ENCODE measurements around the gene PDK2. TPM values are rescaled to one million over a fixed set of nuclear protein-coding genes. Genes with fewer than 3 reads are reported as not detected.

PDK2 gene
- total RNA-seq, 1 experiment from 2014 or later = 31.9 TPM

- no peaks in the 10 kb centered on the region for H3K9me3 ChIP-seq (ENCODE audit: low read length)
- BruUV-seq (replicated peaks) = no TSS peak
- no peak overlapping the region for H3K9ac ChIP-seq (ENCODE audit: low read length)
- no peak overlapping the region for H3K4me2 ChIP-seq (ENCODE audit: low read length)
- H3F3A ChIP-seq (ENCODE audit: low read length, unreplicated experiment) = no peaks in the 10 kb centered on the region
- no peaks in the 10 kb centered on the region for H3K27me3 ChIP-seq (ENCODE audit: low read length)
- ChIA-PET POLR2A (ENCODE audit: unreplicated experiment) (no interaction called here), CTCF (no interaction called here)
- intact Hi-C loops (cut with micrococcal nuclease) = loop anchor here (5.0 kb wide), 1 partner anchor 127 kb away; no protein-coding TSS in a partner anchor
- H3K9me2 ChIP-seq (replicated peaks; ENCODE audit: low read length) = no peaks in the 10 kb centered on the region
- H3K4me1 ChIP-seq (ENCODE audit: insufficient read depth, low read length) = peaks cover 29% of the 10 kb centered on the region
- peak overlapping the region; percentile 45 for H3K27ac ChIP-seq (ENCODE audit: low read length)
- ATAC-seq = no peak
- peak; percentile 55 for DNase-seq
- no peaks in the 10 kb centered on the region for H3K36me3 ChIP-seq (ENCODE audit: low read depth, low read length)
- H2AFZ ChIP-seq (ENCODE audit: low read length) = no peak overlapping the region
- TF ChIP-seq EZH2phosphoT487 (IDR thresholded peaks at IDR 0.05; ENCODE audit: borderline replicate concordance, low read length) = no peak
- no peak for TF ChIP-seq CTCF (conservative IDR thresholded peaks at IDR 0.05; ENCODE audit: low read depth, low read length)
- TF ChIP-seq EZH2 (IDR thresholded peaks at IDR 0.05; ENCODE audit: low read length, unreplicated experiment) = no peak
- peaks cover 18% of the 10 kb centered on the region for H3K79me2 ChIP-seq (ENCODE audit: low read length)
- H3K4me3 ChIP-seq (ENCODE audit: low read length) = no peak overlapping the region
- no peaks in the 10 kb centered on the region for H4K20me1 ChIP-seq (ENCODE audit: low read length)
Measured at GRCh38 chr17:50153650-50154575, 58.8 kb downstream of the PDK2 start.

- ChIA-PET CTCF (no interaction called here), POLR2A (ENCODE audit: unreplicated experiment) (no interaction called here)
- Histone ChIP-seq H3K79me2 (ENCODE audit: low read length) (peaks cover 12% of the 10 kb centered on the region), H3K27ac (ENCODE audit: low read length) (peak overlapping the region; percentile 45), H3F3A (ENCODE audit: low read length, unreplicated experiment) (no peaks in the 10 kb centered on the region), H3K9ac (ENCODE audit: low read length) (no peak overlapping the region), H3K36me3 (ENCODE audit: low read depth, low read length) (no peaks in the 10 kb centered on the region), H3K4me1 (ENCODE audit: insufficient read depth, low read length) (peaks cover 29% of the 10 kb centered on the region), H3K4me2 (ENCODE audit: low read length) (no peak overlapping the region), H4K20me1 (ENCODE audit: low read length) (no peaks in the 10 kb centered on the region), H2AFZ (ENCODE audit: low read length) (no peak overlapping the region), H3K9me3 (ENCODE audit: low read length) (no peaks in the 10 kb centered on the region), H3K4me3 (ENCODE audit: low read length) (no peak overlapping the region), H3K9me2 (replicated peaks; ENCODE audit: low read length) (no peaks in the 10 kb centered on the region), H3K27me3 (ENCODE audit: low read length) (no peaks in the 10 kb centered on the region)
- no TSS peak for BruUV-seq (replicated peaks)
- DNase-seq (no peak), ATAC-seq (no peak)
- TF ChIP-seq EZH2 (IDR thresholded peaks at IDR 0.05; ENCODE audit: low read length, unreplicated experiment) (no peak), EZH2phosphoT487 (IDR thresholded peaks at IDR 0.05; ENCODE audit: borderline replicate concordance, low read length) (no peak), CTCF (conservative IDR thresholded peaks at IDR 0.05; ENCODE audit: low read depth, low read length) (no peak)
- intact Hi-C loops (cut with micrococcal nuclease) = loop anchor here (5.0 kb wide), 1 partner anchor 127 kb away; no protein-coding TSS in a partner anchor
Measured at GRCh38 chr17:50154604-50155003, 59.5 kb downstream of the PDK2 start.
